Measurements from ENCODE around the gene SLC34A3.
A peak's percentile ranks its signal among the peaks of the same experiment; 100 is the strongest.

The SLC34A3 gene

DNA sequence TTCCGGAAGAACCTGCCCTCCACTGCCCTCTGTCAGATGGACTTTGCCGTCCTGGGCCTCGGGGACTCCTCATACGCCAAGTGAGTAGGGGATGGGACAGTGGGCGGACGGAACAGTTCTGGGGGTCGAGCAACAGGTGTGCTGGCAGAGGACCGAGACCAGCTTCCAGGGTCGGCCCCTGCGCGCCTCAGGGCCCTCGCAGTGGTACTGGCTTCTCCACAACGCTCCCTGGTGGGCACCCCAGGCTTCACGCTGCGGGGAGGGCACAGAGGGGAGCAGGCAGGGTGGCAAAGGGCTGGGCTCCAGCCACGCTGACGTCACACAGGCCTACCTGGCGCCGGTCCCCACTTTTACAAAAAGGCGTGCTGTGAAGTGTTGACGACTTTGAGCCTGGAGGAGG lies 18.2 kb upstream of the SLC34A3 start:
- no peak overlapping the region for H3K4me3 ChIP-seq (ENCODE audit: control insufficient read depth, low read depth, low read length)
- DNase-seq (ENCODE audit: low read depth): no peak

DNA sequence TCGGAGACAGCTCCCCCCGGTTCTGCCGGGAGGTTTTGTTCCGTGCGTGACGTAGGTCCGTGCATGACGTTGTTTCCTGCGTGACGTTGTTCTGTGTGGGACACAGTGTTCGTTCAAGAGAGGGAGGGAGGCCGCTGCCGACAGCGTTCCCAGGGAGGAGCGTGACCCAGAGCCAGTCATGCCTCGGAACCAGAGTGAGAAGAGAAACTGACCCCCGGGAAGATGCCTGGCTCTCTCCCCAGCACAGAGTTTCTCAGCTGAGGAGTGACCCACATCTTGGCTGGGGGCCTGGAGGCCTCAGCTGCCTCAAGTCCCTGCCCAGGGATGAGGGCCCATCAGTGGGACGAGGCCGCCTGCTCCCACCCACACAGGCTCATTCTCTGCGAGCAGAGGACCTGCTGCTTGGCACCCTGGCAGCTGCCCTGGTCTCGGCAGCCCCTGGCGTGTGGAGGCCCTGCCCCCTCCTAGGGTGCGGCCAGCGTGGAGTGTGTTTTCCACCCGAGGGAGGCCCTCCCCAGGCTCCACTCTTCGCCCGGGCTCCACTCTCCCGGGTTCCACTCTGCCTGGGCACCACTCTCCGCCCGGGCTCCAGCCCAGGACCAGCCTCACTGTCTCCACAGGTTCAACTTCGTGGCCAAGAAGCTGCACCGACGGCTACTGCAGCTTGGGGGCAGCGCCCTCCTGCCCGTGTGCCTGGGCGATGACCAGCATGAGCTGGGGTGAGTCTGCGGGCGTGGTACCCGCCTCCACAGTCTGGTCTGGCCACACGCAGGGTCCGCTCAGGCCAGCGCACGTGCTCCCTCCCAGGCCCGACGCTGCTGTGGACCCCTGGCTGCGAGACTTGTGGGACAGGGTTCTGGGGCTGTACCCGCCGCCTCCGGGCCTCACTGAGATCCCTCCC lies 17.3 kb upstream of the SLC34A3 start:
- TF ChIP-seq CTCF (conservative IDR thresholded peaks at IDR 0.05; ENCODE audit: control insufficient read depth, insufficient read depth, low read depth, low read length): no peak
- H3K4me3 ChIP-seq (ENCODE audit: control insufficient read depth, low read depth, low read length): no peak overlapping the region
- DNase-seq (ENCODE audit: low read depth): peak; percentile 62

More for the DNA sequence above, 18.2 kb upstream of the SLC34A3 start:
- TF ChIP-seq CTCF (conservative IDR thresholded peaks at IDR 0.05; ENCODE audit: control insufficient read depth, insufficient read depth, low read depth, low read length): no peak

GRCh38 chr9:137214620-137215019 lies 16.1 kb upstream of the SLC34A3 start:
- no peak for DNase-seq (ENCODE audit: low read depth)
- no peak overlapping the region for H3K4me3 ChIP-seq (ENCODE audit: control insufficient read depth, low read depth, low read length)

GRCh38 chr9:137215196-137215986 lies 15.3 kb upstream of the SLC34A3 start:
- no peak overlapping the region for H3K4me3 ChIP-seq (ENCODE audit: control insufficient read depth, low read depth, low read length)
- no peak for TF ChIP-seq CTCF (conservative IDR thresholded peaks at IDR 0.05; ENCODE audit: control insufficient read depth, insufficient read depth, low read depth, low read length)
- no peak for DNase-seq (ENCODE audit: low read depth)

More at GRCh38 chr9:137214620-137215019, 16.1 kb upstream of the SLC34A3 start:
- no peak for TF ChIP-seq CTCF (conservative IDR thresholded peaks at IDR 0.05; ENCODE audit: control insufficient read depth, insufficient read depth, low read depth, low read length)

DNA sequence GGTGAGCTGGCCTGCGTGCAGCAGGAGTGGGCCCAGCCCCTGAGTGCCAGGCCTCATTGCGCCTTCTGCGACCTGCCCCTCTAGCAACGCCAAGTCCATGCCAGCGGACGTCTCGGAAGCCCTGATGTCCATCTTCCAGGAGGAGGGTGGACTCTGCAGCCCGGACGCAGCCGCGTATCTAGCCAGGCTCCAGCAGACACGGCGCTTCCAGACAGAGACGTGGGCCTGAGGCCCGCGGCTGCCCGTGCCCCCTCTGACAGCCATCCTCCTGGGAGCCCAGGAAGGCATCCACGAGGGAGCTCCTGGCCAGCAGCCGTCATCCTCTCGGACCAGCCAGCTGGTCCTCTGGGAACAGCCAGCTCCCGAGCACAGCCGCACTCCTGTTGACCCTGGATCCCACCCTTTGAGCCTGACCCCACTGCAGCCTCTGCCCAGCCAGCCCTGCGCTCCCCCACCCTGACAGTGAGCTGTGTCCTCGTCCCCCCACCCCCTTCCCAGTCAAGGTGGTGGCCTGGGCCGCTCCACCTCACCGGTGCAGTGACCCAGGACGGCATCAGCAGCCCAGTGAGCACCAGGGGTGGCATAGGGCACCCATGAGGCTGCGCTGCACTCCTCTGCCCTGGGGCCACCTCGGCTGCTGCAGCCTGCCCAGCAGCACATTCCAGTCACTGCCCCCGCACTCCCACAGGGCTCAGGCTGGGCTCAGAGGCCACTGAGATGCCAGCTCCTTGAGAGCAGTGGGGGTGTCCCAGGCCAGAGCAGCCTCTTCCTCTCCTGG lies 14.3 kb upstream of the SLC34A3 start:
- DNase-seq (ENCODE audit: low read depth): no peak
- no peak overlapping the region for H3K4me3 ChIP-seq (ENCODE audit: control insufficient read depth, low read depth, low read length)
- no peak for TF ChIP-seq CTCF (conservative IDR thresholded peaks at IDR 0.05; ENCODE audit: control insufficient read depth, insufficient read depth, low read depth, low read length)

All from fibroblast of mammary gland (primary cell).